Stimulated activated CD8-positive, alpha-beta memory T cell treated with anti-CD3 and anti-CD28 coated beads, Interleukin-2, amount 100 ng/mL, for 48 hours (primary cell): ENCODE measurements around the gene HECTD4.

Experiments
- DNase-seq, 2 donors: peaks; one replicate each; pipeline ENCODE4 v3.0.0-alpha.2; 2020; ENCODE audit warnings: low read depth in 2 of 2

HECTD4 gene

GRCh38 chr12:112208301-112208910, 173.8 kb downstream of the HECTD4 start:
- no peak for DNase-seq

- no peak for DNase-seq
These were observed 174.8 kb downstream of the HECTD4 start for GRCh38 chr12:112207397-112207924.

- no peak for DNase-seq
These were observed 175.3 kb downstream of the HECTD4 start for GRCh38 chr12:112206944-112207343.

GRCh38 chr12:112199136-112199535, 183.1 kb downstream of the HECTD4 start:
- no peak for DNase-seq

GRCh38 chr12:112198120-112198733, 184.0 kb downstream of the HECTD4 start:
- DNase-seq = peak in 1 of 2 donors; percentile 28

- no peak for DNase-seq
These were observed 185.9 kb downstream of the HECTD4 start for GRCh38 chr12:112196196-112196875.

- no peak for DNase-seq
These were observed 187.5 kb downstream of the HECTD4 start for GRCh38 chr12:112194601-112195247.

- no peak for DNase-seq
These were observed 189.8 kb downstream of the HECTD4 start for GRCh38 chr12:112192475-112192874.

GRCh38 chr12:112191840-112192321, 190.3 kb downstream of the HECTD4 start:
- no peak for DNase-seq

- DNase-seq = no peak
These were observed 191.0 kb downstream of the HECTD4 start for GRCh38 chr12:112191201-112191600.

GRCh38 chr12:112190231-112191025, 191.8 kb downstream of the HECTD4 start:
- DNase-seq = no peak

GRCh38 chr12:112188130-112188830, 194.0 kb downstream of the HECTD4 start:
- no peak for DNase-seq

GRCh38 chr12:112185093-112185923, 196.9 kb downstream of the HECTD4 start:
- no peak for DNase-seq

- no peak for DNase-seq
These were observed 198.0 kb downstream of the HECTD4 start for GRCh38 chr12:112184056-112184887.

- peak in 1 of 2 donors; percentile 27 for DNase-seq
These were observed 198.8 kb downstream of the HECTD4 start for GRCh38 chr12:112183141-112184021.

- no peak for DNase-seq
These were observed 199.7 kb downstream of the HECTD4 start for GRCh38 chr12:112182499-112182898.

- no peak for DNase-seq
These were observed 201.8 kb downstream of the HECTD4 start for GRCh38 chr12:112180422-112180821.

- no peak for DNase-seq
These were observed 202.3 kb downstream of the HECTD4 start for GRCh38 chr12:112179916-112180315.
